HPDE6-E6E7 (cell line): Measurements from ENCODE around the gene AFG3L2.
A peak's percentile ranks its signal among the peaks of the same experiment; 100 is the strongest.
"Not testable (repeated sequence)": the region's sequence is repeated elsewhere in the genome, so short reads cannot be mapped to it uniquely, and the experiment has no call there.

Experiments used
- DNase-seq: peaks from one replicate; pipeline ENCODE4 v3.0.0; 2011; ENCODE audit warnings: missing footprints; ENCODE audit errors: extremely low spot score

The AFG3L2 gene

DNA sequence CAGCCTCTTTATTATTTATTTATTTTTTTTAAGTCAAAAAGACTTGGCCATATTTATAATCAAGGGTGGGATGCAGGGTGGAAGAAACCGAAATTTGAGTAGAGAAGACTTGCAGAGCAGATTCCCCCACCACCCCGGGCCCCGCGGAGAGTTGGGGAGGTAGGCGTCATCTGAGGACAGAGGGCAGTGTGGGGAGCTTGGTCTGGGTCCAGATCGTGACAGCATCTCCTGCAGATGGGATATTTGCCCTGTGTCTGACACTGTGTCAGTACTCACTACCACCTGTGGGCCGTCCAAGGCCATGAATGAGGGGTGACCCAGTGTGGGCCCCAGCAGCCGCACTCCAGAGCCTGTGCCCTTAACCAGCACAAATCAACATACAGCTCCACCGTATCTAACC lies 20.2 kb upstream of the AFG3L2 start:
- DNase-seq: no peak

DNA sequence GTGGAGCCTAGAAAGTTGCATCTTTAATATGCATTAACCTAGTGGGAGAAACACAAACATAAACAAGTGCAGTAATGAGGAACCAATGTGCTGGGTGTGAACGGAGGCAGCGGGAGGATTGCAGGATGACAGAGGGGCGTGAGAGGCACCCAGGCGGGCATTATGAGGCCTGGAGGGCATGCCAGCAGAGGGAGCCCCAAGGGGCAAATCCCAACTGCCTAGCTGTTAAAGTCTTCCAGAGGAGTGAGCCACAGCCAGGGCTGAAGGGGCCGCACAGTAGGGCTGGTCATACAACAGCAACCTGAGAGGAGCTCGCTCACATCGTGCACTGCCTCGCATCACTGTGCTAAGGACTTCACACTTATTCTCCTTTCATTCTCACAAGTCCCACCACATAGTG lies 17.4 kb upstream of the AFG3L2 start:
- DNase-seq: no peak

DNA sequence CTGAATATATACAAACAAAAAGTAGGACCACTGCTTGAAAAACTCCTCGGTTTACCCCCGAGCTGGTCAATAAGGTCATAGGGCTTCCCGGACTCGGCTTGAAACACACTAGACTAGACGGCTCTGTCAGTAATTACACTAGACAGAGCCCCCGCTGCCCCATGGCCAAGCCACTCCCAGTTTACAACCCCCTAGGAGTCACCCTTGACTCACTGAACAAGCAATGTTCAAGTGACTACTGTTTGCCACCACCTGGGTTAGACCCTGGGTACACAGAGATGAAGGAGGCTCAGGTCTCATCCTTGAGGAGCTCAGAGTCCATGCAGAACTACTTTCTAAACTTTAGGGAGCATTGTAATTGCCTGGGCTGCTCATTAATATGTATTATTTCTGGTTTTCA lies 17.0 kb upstream of the AFG3L2 start:
- DNase-seq: no peak

DNA sequence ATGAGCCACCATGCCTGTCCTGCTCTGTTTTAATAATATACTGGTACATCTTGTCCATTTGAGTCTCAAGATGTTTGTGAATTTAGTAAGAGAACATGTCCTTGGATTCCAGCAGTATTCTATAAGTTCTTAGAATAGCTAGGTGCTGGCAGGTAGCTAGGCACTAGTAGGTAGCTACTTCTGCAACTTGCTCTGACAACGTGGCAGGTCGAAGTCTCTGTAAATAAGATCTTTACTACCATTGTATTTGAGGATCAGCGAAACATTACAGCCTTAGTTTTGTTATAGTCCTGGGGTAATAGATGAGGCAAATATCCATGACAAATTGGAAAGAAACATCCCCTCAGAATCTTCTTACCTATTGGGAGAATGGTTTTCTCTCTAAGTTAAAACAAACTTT lies 16.5 kb upstream of the AFG3L2 start:
- DNase-seq: no peak

DNA sequence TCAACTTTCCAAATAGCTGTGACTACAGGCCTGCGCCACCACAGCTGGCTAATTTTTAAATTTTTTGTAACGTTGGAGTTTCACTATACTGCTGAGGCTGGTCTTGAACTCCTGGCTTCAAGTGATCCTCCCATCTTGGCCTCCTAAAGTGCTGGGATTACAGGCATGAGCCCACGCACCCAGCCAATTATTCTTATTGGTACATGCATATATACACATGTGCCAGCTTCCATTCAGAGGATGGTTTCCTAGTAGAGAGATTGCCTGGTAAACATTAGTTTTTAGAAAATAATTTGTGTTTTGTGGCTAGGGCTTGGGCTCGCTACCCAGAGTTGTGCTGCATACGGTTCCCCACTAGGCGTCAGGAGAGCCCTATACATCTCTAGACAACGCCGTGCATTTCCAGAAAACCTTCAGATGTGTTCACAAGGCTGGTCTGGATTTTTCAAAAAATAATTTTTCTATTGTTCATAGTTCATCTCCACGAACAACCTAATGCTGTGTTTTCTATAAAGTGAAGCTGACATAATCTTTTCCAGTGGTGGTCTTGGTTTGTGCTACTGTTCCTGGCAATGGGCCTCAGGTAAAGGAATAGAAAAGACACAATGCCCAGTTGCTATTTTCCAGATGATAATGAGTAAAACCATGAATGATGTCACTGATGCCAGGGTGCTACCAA lies 14.6 kb upstream of the AFG3L2 start:
- peak; percentile 60 for DNase-seq

DNA sequence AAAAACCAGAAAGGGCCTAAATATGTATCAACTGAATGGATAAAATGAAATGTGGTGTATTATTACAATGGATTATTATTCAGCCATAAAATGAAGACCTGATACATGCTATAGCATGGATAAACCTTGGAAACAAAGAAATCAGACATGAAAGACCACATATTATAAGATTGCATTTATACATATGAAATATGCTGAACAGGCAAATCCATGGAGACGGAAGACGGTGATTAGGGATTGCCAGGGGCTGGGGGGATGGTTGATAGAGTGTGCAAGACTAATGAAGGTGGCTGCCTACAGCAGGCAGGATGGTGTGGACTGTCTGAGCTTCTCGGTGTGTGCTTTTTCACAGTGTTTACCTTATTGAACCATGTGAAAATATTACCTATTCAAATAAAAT lies 11.4 kb upstream of the AFG3L2 start:
- DNase-seq: no peak

DNA sequence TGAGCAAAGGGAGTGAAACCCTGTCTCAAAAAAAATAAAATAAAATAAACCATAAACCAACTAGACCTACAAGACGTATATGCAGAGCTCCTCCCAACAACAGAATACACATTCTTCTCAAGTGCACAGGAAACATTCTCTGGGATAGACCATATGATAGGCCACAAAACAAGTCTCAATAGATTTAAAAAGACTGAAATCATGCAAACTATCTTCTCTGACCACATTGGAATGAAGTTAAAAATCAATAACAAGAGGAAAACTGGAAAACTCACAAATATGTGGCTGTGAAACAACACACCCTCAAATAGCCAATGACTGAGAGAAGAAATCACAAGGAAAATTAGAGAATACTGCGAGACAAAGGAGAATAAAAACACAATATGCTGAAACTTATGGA lies 7.2 kb upstream of the AFG3L2 start:
- DNase-seq: no peak

DNA sequence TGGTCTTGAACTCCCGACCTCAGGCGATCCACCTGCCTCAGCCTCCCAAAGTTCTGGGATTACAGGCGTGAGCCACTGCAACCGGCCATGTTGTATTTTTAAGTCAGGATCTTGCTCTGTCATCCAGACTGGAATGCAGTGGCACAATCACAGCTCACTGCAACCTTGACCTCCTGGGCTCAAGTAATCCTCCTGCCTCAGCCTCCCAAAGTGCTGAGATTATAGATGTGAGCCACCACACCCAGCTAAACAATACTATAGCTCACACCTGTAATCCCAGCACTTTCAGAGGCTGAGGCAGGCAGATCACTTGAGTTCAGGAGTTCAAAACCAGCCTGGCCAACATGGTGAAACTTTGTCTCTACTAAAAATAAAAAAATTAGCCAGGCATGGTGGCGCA lies 6.7 kb upstream of the AFG3L2 start:
- DNase-seq: not testable (repeated sequence)

DNA sequence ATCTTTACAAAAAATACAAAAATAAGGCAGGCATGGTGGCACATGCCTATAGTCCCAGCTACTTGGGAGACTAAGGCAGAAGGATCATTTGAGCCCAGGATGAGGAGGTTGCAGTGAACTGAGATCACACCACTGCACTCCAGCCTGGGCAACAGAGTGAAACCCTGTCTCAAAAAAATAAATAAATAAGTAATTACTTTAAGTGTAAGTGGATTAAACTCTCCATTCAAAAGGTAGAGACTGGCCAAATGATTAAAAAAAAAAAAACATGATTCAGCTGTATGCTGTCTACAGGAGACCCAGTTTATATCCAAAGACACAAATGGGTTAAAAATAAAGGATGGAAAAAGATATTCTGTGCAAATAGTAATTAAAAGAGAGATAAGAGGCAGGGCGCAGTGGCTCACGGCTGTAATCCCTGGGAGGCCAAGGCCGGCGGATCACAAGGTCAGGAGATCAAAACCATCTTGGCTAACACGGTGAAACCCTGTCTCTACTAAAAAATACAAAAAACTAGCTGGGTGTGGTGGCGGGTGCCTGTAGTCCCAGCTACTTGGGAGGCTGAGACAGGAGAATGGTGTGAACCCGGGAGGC lies 5.3 kb upstream of the AFG3L2 start:
- not testable (repeated sequence) for DNase-seq

DNA sequence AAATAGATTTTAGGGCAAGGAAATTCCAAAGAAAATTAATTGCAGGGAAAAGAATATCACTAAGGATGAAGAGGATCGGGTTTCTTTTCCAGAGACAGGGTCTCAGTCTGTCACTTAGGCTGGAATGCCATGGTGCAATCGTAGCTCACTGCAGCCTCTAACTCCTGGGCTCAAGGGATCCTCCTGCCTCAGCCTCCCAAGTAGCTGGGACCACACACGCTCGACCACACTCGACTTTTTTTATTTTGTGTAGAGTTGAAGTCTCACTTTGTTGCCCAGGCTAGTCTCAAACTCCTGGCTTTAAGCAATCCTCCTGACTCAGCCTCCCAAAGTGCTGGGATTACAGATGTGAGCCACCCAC lies 1.2 kb upstream of the AFG3L2 start:
- DNase-seq: not testable (repeated sequence)

DNA sequence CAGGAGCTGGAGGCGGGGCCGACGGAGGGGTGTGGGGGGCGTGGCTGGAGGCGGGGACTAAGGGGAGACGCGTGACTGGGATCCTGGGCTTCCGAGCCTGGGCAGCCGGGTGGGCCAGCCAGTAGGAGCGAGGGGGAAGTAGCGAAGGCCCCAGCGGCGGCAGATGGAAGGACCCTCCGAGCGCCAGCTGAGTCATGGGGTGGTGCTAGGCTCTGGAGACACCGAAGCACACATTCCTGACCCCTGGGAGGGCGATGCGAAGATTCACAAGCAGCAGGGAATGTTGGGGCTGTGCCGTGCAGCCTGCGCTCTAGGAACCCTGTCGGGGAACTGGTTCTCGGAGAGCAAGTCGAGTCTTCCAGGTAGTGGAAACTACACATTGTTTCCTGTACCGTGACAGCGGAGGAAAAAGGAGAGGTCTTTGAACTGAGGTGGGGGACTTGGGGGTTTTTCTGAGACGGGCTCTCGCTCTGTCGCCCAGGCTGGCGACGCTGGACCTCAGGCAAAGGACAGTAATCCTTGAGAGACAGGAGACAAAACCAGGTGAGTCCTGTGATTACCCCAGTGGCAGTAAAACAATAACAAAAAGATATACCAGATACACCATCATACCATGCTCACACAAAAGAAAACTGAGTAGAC lies 650 bp upstream of the AFG3L2 start:
- no peak for DNase-seq

DNA sequence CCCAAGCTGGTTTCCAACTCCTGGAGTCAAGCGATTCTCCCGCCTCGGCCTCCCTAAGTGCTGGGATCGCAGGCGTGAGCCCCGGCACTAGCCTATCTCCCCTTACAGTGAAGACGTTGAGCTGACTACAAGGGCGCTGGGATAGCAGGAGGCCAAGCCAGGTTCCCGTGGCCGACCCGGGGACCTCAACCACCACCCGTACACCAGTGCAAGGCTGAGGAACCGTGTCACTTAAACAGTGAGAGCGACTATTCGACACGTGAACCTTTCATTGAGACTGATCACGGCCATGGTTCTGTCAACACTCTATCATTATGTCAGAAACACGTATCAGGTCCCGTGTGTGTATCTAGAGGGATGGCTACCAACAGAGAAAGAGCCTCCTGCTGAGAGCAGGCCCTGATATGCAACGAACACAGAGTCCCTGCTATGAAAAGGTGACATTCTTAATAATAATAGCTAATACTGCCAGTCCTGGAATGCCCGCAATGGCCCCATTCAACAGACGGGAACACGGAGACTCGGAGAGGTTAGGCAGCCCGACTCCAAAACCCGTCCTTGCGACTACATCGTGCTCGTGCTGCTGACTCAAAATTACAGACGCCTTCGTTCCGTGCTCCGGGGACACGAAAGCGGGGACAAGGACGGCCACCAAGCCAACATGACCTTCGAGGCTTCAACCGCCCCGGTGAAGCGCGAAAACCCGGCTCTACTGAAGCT lies 833 bp downstream of the AFG3L2 start:
- DNase-seq: peak; percentile 32

DNA sequence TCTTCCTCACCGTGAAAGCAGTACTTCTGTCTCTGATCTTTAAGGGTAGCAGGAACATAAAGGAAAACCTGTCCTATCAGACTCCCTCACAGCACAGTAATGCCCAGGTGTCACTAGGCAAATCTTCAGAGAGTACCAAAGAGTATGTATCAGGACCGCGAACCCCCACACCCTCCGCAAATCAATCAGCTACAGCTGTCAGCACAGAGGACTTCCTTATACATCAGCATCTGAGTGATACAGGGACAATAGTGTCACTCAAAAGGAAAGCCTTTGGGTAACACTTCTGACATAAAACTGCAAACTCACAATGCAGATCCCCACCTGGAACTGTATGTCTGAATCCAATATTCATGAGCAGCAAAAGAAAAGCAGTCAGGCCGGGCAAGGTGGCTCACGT lies 2.6 kb downstream of the AFG3L2 start:
- no peak for DNase-seq

DNA sequence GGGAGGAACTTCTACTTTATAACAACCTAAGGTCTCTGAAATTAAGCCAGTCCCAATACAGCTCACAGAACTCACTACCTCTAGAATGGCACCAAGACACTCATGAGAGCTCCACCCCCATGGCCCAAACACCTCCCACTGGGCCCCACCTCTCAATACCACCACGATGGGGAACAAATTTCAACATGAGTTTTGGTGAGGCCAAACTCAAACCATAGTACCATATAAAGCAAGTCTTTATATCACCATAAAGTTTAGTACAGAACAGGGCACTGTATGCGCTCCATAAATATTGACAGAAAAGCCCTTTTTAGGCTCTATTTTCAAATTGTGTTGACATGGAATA lies 3.3 kb downstream of the AFG3L2 start:
- DNase-seq: no peak

DNA sequence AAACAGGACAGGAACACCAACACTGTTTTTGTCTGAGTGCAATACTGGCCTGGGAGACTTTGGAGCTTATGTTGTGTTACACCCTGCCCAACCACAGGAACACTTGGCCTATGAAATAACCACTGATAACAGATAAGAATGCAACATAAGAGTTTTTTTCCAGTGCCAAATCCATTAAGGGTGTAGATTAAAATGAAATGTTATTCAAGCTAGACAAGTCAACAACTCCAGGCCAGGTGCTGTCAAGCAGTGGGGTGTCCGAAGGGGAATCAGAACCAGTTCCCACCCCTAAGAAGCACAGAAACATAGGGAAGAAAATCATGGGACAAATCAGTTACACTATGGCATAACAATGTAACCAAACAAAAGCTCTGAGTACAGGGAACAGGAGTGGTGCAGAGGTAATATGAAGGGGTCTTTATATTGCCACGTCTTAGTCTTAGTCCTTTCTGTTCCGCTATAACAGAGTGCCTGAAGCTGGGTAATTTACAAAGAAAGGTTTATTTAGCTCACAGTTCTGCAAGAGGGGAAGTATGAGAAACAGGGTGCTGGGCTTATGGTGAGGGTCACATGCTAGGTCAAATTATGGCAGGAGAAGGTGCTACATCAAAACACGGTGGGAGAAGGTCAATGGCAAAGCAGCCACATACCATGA lies 3.8 kb downstream of the AFG3L2 start:
- DNase-seq: no peak

DNA sequence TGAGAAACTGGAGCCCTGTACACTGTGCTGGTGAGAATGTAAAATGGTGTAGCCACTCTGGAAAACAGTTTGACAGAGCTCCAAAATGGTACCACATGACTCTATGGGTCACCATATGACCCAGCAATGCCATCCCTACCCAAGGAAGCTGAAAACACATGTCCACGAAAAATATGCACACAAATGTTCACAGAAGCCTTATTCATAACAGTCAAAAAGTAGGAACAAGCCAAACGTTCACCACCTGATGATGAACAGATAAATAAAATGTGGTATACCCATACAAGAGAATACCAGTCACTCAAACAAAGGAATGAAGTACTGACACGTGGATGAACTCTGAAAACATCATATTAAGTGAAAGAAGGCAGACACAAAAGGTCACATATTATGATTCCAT lies 4.6 kb downstream of the AFG3L2 start:
- no peak for DNase-seq

DNA sequence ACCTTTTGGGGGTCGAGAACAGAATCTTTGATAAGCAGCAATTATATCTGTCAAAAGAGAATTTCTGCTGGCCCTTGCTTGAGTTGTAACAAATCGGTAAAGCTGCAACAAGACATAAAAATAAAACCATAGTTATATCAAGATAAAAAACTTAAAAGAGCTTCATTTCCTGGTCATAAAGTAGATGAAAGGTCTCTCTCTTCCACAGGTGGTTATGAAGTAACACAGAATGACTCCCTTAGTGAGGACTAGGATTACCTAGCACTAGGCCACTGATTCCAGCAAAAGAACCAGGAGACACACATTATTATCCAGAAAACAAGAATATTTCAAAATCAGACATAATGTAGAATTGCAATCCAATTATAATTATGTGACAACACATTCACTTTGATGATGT lies 5.4 kb downstream of the AFG3L2 start:
- DNase-seq: no peak

DNA sequence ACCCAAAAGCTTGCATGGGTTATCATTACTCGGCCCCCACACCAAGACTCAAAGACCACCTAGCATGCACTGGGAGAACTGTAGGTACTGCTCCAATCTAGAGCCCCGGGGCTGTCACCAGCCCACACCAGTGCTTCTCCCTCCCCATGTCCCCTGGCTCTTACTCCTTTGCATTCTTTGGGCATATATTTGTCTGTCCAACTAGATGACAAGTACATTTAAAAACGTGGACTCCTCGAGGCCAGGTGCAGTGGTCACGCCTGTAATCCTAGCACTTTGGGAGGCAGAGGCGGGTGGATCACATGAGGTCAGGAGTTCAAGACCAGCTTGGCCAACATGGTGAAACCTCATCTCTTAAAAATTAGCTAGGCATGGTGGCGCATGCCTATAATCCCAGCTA lies 7.8 kb downstream of the AFG3L2 start:
- DNase-seq: no peak

DNA sequence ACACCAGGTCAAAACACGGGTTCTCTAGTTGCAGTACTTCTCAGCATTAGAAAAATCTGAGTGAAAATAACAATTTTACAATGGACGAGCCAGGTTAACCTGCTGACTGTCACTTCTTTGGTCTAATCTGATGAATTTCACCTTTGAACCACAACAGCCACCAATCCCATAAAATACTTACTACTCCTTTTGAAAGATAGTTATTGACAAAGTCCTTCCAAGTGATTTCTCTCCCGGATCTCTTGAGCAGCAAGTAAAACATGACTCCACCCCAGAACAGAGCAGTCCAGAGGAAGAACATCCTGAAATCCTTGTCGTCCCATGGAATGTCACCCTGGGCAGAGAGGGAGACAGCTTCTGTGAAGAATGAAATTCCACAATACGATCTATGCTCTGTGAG lies 10.2 kb downstream of the AFG3L2 start:
- no peak for DNase-seq

DNA sequence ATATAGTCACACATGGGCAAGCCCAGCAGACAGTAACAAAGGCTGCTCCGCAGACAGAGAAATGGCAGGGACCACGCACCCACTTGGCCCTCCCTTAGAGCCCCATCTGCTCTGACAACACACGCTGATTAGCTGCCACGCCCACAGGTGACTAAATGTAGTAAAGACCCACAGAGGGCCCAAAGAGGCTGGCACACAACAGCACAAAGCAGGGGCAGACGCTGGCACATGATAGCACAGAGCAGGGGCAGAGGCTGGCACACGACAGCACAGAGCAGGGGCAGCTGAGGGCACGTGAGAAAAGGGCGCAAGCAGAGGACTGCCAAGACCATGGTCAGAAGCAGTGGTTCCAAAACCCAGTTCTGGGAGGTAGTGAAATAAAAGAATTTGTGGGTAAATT lies 10.6 kb downstream of the AFG3L2 start:
- no peak for DNase-seq

DNA sequence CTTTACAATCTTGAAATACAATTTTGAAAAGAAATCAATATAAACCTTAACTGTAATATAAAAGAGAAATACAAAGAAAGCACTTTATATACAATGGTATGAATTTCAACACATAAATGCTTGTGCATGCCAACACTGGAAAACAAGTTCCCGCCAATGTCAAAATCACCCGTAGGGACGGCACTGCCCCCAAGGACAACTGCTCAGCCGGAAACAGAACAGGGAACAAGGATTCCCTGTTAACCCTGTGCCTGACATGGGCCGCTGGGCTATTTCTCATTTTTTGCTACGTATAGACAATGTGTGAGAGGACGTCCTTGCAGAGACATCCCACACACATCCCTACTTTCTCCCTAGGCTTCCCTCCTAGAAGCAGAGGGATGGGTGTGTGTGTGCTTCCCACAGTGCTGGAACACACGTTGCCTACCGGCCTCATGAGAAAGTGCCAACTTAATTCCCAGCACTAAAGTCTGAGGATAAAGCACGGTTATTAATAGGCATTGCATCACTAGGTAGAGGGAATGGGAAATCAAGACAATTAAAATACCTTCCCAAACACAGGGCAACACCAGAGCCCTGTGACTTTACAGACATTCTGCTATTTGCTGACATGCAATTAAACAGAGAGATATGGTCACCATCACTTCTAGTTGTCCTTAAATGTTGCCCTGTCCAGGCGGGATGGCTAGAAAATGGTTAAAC lies 14.4 kb downstream of the AFG3L2 start:
- DNase-seq: no peak
